ENCODE measurements around the gene ADD3. TPM values are rescaled to one million over a fixed set of nuclear protein-coding genes. Genes with fewer than 3 reads are reported as not detected.

ADD3 gene
- polyA plus RNA-seq, 1 donor (not counting 4 experiments of a cell fraction or from before 2014, with no cell fraction given), result 61.7 TPM

- no peak overlapping the region for H3K4me3 ChIP-seq (ENCODE audit: control insufficient read depth in 2 of 3, extremely low read depth in 1 of 3, insufficient read depth in 2 of 3, low read depth in 1 of 3, low read length in 3 of 3)
- no peak overlapping the region for H3K9ac ChIP-seq (ENCODE audit: control insufficient read depth, extremely low read depth, insufficient read depth, low read length)
- no peak overlapping the region for H3K4me2 ChIP-seq (ENCODE audit: control insufficient read depth, extremely low read depth, insufficient read depth, low read depth, low read length)
- TF ChIP-seq, protein P1, sequence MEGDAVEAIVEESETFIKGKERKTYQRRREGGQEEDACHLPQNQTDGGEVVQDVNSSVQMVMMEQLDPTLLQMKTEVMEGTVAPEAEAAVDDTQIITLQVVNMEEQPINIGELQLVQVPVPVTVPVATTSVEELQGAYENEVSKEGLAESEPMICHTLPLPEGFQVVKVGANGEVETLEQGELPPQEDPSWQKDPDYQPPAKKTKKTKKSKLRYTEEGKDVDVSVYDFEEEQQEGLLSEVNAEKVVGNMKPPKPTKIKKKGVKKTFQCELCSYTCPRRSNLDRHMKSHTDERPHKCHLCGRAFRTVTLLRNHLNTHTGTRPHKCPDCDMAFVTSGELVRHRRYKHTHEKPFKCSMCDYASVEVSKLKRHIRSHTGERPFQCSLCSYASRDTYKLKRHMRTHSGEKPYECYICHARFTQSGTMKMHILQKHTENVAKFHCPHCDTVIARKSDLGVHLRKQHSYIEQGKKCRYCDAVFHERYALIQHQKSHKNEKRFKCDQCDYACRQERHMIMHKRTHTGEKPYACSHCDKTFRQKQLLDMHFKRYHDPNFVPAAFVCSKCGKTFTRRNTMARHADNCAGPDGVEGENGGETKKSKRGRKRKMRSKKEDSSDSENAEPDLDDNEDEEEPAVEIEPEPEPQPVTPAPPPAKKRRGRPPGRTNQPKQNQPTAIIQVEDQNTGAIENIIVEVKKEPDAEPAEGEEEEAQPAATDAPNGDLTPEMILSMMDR (optimal IDR thresholded peaks at IDR 0.05 in 1 of 3, IDR thresholded peaks at IDR 0.05 in 1 of 3, conservative IDR thresholded peaks at IDR 0.05 in 1 of 3; ENCODE audit: extremely low read depth in 1 of 3, insufficient read depth in 2 of 3, low read length in 3 of 3), result no peak
- no peak for TF ChIP-seq EZH2 (IDR thresholded peaks at IDR 0.05; ENCODE audit: low read length)
- H4K20me1 ChIP-seq (ENCODE audit: control insufficient read depth, extremely low read depth, insufficient read depth, low read length), result no peaks in the 10 kb centered on the region
- FAIRE-seq (no peak), DNase-seq (ENCODE audit: low read depth, low spot score) (no peak)
- H2AFZ ChIP-seq (ENCODE audit: control insufficient read depth, low read length), result no peak overlapping the region
- no peaks in the 10 kb centered on the region for H3K36me3 ChIP-seq (ENCODE audit: control insufficient read depth in 2 of 2, extremely low read depth in 1 of 2, insufficient read depth in 2 of 2, low read length in 2 of 2)
- no peaks in the 10 kb centered on the region for H3K9me1 ChIP-seq (ENCODE audit: control insufficient read depth, extremely low read depth, insufficient read depth, low read length)
- no peaks in the 10 kb centered on the region for H3K4me1 ChIP-seq (ENCODE audit: control insufficient read depth, extremely low read depth, insufficient read depth, low read length)
- H3K79me2 ChIP-seq (ENCODE audit: control insufficient read depth, insufficient read depth, low read length), result no peaks in the 10 kb centered on the region
- no peaks in the 10 kb centered on the region for H3K27me3 ChIP-seq (ENCODE audit: control insufficient read depth, extremely low read depth, insufficient read depth, low read length)
- H3K9me3 ChIP-seq (ENCODE audit: control insufficient read depth, low read depth, low read length), result no peaks in the 10 kb centered on the region
- no peak overlapping the region for H3K27ac ChIP-seq (ENCODE audit: control insufficient read depth, insufficient read depth, low read length)
- dilution Hi-C loops (cut with MboI; ENCODE audit: extremely low pct_ligation_motif_present, low sequenced_read_pairs), result no loop called here
Observed at GRCh38 chr10:109971634-109972033, 36.1 kb upstream of the ADD3 start.

- no peaks in the 10 kb centered on the region for H4K20me1 ChIP-seq (ENCODE audit: control insufficient read depth, extremely low read depth, insufficient read depth, low read length)
- TF ChIP-seq, protein P1 (optimal IDR thresholded peaks at IDR 0.05 in 1 of 3, IDR thresholded peaks at IDR 0.05 in 1 of 3, conservative IDR thresholded peaks at IDR 0.05 in 1 of 3; ENCODE audit: extremely low read depth in 1 of 3, insufficient read depth in 2 of 3, low read length in 3 of 3), result no peak
- no peak for TF ChIP-seq EZH2 (IDR thresholded peaks at IDR 0.05; ENCODE audit: low read length)
- no peak for DNase-seq (ENCODE audit: low read depth, low spot score)
- dilution Hi-C loops (cut with MboI; ENCODE audit: extremely low pct_ligation_motif_present, low sequenced_read_pairs), result no loop called here
- H3K79me2 ChIP-seq (ENCODE audit: control insufficient read depth, insufficient read depth, low read length), result no peaks in the 10 kb centered on the region
- no peak overlapping the region for H3K4me3 ChIP-seq (ENCODE audit: control insufficient read depth in 2 of 3, extremely low read depth in 1 of 3, insufficient read depth in 2 of 3, low read depth in 1 of 3, low read length in 3 of 3)
- H3K9me3 ChIP-seq (ENCODE audit: control insufficient read depth, low read depth, low read length), result no peaks in the 10 kb centered on the region
- no peaks in the 10 kb centered on the region for H3K9me1 ChIP-seq (ENCODE audit: control insufficient read depth, extremely low read depth, insufficient read depth, low read length)
- H3K4me1 ChIP-seq (ENCODE audit: control insufficient read depth, extremely low read depth, insufficient read depth, low read length), result no peaks in the 10 kb centered on the region
- H3K36me3 ChIP-seq (ENCODE audit: control insufficient read depth in 2 of 2, extremely low read depth in 1 of 2, insufficient read depth in 2 of 2, low read length in 2 of 2), result no peaks in the 10 kb centered on the region
- H2AFZ ChIP-seq (ENCODE audit: control insufficient read depth, low read length), result no peak overlapping the region
- H3K4me2 ChIP-seq (ENCODE audit: control insufficient read depth, extremely low read depth, insufficient read depth, low read depth, low read length), result no peak overlapping the region
- H3K9ac ChIP-seq (ENCODE audit: control insufficient read depth, extremely low read depth, insufficient read depth, low read length), result no peak overlapping the region
- H3K27me3 ChIP-seq (ENCODE audit: control insufficient read depth, extremely low read depth, insufficient read depth, low read length), result no peaks in the 10 kb centered on the region
- FAIRE-seq, result no peak
- H3K27ac ChIP-seq (ENCODE audit: control insufficient read depth, insufficient read depth, low read length), result no peak overlapping the region
Observed at GRCh38 chr10:109972372-109973001, 35.3 kb upstream of the ADD3 start.

Data from keratinocyte (primary cell).